ENCODE data around the gene DIRAS3. TPM values are rescaled to one million over a fixed set of nuclear protein-coding genes. Genes with fewer than 3 reads are reported as not detected.

DIRAS3 gene
- total and polyA plus RNA-seq, 2 of the 8 experiments (the other 6 are each of a cell fraction or from before 2014, with no cell fraction given): 0.11 TPM; not detected in 1

DNA sequence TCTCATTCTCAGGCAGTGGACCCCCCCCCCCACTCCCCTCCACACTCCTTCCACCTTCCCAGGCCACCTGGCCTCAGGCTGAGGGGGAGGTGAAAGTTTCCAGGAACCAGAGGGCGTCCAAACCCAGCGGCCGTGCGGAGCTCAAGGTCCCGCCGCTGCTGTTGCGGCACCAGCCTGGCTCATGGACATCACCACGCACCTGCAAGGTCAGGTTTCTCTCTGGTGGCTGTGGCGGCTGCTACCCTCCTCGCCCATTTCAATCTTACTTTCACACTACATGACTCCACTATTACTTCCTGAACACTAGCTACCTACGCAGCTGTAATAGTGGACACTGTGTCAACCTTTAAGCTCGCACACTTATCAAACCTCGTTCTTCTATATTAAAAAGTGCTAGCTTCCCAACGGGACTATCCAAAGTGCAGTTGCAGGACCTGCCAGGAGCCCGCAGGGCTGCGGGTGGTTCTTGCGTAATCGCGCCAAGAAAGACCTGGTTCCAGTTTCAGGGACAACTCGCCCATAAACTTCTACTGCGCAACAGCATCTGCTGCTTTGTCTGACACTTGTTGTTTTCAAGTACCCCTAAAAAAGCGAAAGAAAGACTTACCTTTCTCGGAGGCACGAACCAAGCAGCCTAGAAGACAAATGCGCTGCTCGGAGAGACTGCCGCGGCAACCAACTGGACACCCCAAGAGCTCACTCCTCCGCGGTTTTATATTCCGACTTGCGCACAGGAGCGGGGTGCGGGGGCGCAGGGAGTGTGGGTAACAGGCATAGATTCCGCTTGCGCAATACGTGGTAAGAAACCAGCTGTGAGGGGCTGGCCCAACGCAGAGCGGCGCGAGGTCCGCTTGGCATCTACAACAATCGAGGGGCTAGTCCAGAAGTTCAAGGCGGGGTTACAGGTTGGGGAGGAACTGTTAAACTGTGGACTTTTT lies at the start of gene DIRAS3 (continued):
- TF ChIP-seq CEBPB (IDR thresholded peaks at IDR 0.05; ENCODE audit: low read depth, low read length): peak; percentile 92

Data from H1 (cell line).